ENCODE measurements around the gene BACE1-AS. TPM values are rescaled to one million over a fixed set of nuclear protein-coding genes. Genes with fewer than 3 reads are reported as not detected.

Gene BACE1-AS
- total RNA-seq, 1 experiment from 2014 or later, result 8.8 TPM

DNA sequence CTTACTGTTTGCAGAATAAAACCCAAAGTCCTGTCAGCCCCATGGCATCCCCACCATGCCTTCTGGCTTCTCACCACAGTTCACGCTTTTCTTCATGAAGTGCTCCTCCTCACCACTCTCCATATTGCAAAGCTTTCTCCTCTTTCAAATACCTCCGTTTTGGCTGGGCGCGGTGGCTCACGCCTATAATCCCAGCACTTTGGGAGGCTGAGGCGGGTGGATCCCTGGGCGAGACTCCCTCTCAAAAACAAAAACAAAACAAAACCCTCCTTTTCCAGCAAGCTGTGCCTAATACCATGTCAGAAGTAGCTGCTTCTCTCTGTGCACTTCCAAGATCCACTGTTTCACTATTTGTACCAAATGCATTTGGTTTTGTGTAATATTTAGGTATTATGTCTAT lies 18.2 kb downstream of the BACE1-AS start:
- Mint-ChIP-seq H3K9me3 (ENCODE audit: low read depth, unreplicated experiment) (no peaks in the 10 kb centered on the region), H3K27ac (ENCODE audit: unreplicated experiment) (no peak overlapping the region), H3K36me3 (ENCODE audit: insufficient read depth, unreplicated experiment) (no peaks in the 10 kb centered on the region), H3K27me3 (ENCODE audit: unreplicated experiment) (no peaks in the 10 kb centered on the region), H3K4me3 (ENCODE audit: low read depth, unreplicated experiment) (no peak overlapping the region), H3K4me1 (ENCODE audit: low read depth, unreplicated experiment) (no peaks in the 10 kb centered on the region)
- intact Hi-C loops (cut with micrococcal nuclease; ENCODE audit: unreplicated experiment), result no loop called here
- no peak for TF ChIP-seq CTCF (IDR thresholded peaks at IDR 0.05; ENCODE audit: unreplicated experiment)
- DNase-seq, result no peak
- no TSS peak for BruUV-seq (replicated peaks)
- CTCF ChIA-PET, result no interaction called here

- H3K4me1 Mint-ChIP-seq (ENCODE audit: low read depth, unreplicated experiment), result peaks cover 8% of the 10 kb centered on the region
Observed at GRCh38 chr11:117313091-117313490, 21.9 kb downstream of the BACE1-AS start.

DNA sequence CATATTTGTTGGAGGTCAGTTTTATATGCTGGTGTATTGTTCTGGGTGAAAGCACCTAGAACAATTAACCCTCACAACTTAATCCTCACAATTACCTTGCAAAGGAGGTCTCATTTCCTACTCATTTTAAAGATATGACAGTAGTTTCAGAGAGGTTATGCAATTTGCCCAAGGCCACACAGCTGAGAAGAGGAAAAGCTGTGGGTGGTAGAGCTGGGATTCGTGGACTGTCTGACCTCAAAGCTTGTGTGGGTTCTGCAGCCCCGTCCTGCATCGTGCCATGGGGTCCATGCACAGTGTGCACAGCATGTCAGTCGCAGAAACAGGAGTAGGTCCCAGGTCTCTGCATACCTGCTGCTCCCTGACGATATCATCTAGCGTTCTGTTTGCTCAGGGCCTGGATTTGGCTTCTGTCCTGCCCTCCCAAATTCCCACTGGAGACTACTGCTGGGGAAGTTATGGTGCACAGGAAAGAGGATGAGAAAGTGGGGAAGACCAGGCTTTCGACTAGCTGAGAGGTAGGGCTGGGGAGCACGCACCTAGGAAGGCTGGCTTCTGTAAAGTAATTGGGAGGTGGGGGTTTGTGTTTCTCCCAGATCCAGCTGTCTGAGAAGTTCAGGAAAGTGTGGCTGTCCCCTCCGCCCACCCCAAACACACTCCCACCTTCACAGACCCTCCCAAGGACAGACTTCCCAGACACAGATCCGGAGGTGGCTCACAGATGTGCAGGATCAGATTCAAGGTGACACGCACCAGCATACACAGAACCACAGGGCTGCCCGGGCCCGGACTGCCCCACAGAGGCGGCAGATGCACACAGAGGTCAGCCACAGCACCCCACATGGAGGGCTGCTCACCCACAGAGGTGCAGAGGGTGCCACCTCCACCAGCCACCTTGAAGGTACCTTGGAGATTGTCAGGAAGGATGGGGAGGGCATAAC lies 23.0 kb downstream of the BACE1-AS start:
- Mint-ChIP-seq H3K4me3 (ENCODE audit: low read depth, unreplicated experiment) (no peak overlapping the region), H3K36me3 (ENCODE audit: insufficient read depth, unreplicated experiment) (peaks cover 12% of the 10 kb centered on the region), H3K27me3 (ENCODE audit: unreplicated experiment) (no peaks in the 10 kb centered on the region), H3K9me3 (ENCODE audit: low read depth, unreplicated experiment) (no peaks in the 10 kb centered on the region), H3K27ac (ENCODE audit: unreplicated experiment) (no peak overlapping the region), H3K4me1 (ENCODE audit: low read depth, unreplicated experiment) (peaks cover 8% of the 10 kb centered on the region)
- intact Hi-C loops (cut with micrococcal nuclease; ENCODE audit: unreplicated experiment), result no loop called here
- no TSS peak for BruUV-seq (replicated peaks)
- DNase-seq, result no peak
- TF ChIP-seq CTCF (IDR thresholded peaks at IDR 0.05; ENCODE audit: unreplicated experiment), result no peak
- CTCF ChIA-PET, result no interaction called here

More at GRCh38 chr11:117313091-117313490, 21.9 kb downstream of the BACE1-AS start:
- no peak for DNase-seq
- H3K9me3 Mint-ChIP-seq (ENCODE audit: low read depth, unreplicated experiment), result no peaks in the 10 kb centered on the region
- H3K27me3 Mint-ChIP-seq (ENCODE audit: unreplicated experiment), result no peaks in the 10 kb centered on the region
- H3K4me3 Mint-ChIP-seq (ENCODE audit: low read depth, unreplicated experiment), result no peak overlapping the region
- H3K36me3 Mint-ChIP-seq (ENCODE audit: insufficient read depth, unreplicated experiment), result peaks cover 12% of the 10 kb centered on the region
- no peak overlapping the region for H3K27ac Mint-ChIP-seq (ENCODE audit: unreplicated experiment)
- intact Hi-C loops (cut with micrococcal nuclease; ENCODE audit: unreplicated experiment), result no loop called here
- BruUV-seq (replicated peaks), result no TSS peak
- CTCF ChIA-PET, result interaction anchor here (0.6 kb wide), 1 partner anchor 1025 kb away, joined by 4 read pairs; no protein-coding TSS in a partner anchor
- no peak for TF ChIP-seq CTCF (IDR thresholded peaks at IDR 0.05; ENCODE audit: unreplicated experiment)

- no peak for DNase-seq
- Mint-ChIP-seq H3K4me1 (ENCODE audit: low read depth, unreplicated experiment) (peaks cover 8% of the 10 kb centered on the region), H3K27ac (ENCODE audit: unreplicated experiment) (no peak overlapping the region), H3K4me3 (ENCODE audit: low read depth, unreplicated experiment) (peak overlapping the region; percentile 67), H3K9me3 (ENCODE audit: low read depth, unreplicated experiment) (no peaks in the 10 kb centered on the region), H3K36me3 (ENCODE audit: insufficient read depth, unreplicated experiment) (peaks cover 12% of the 10 kb centered on the region), H3K27me3 (ENCODE audit: unreplicated experiment) (no peaks in the 10 kb centered on the region)
- CTCF ChIA-PET, result no interaction called here
- intact Hi-C loops (cut with micrococcal nuclease; ENCODE audit: unreplicated experiment), result loop anchor here (5.0 kb wide), 1 partner anchor 83 kb away; the partner anchor contains the start of genes PCSK7 and RNF214
- TF ChIP-seq CTCF (IDR thresholded peaks at IDR 0.05; ENCODE audit: unreplicated experiment), result no peak
- BruUV-seq (replicated peaks), result no TSS peak
Observed at GRCh38 chr11:117314840-117315239, 23.7 kb downstream of the BACE1-AS start.
